H1 (cell line): ENCODE data around the gene FAM83F. TPM values are rescaled to one million over a fixed set of nuclear protein-coding genes. Genes with fewer than 3 reads are reported as not detected.

Experiments
- ASH2L ChIP-seq: fragments of 200-600, 300-600 bp; sonication (generic); IDR thresholded peaks from one replicate; pipeline ENCODE4 v1.7.1; 2017; ENCODE audit warnings: low read length
- BACH1 ChIP-seq: IDR thresholded peaks from 2 replicates; pipeline ENCODE4 v1.6.1; 2012; ENCODE audit warnings: low read length, improper control_type of control experiment
- CEBPB ChIP-seq: IDR thresholded peaks from 2 replicates; pipeline ENCODE4 v1.6.1; 2012; ENCODE audit warnings: low read depth, low read length
- CHD7 ChIP-seq: fragments of 300-600 bp; sonication (generic); IDR thresholded peaks from 2 replicates; pipeline ENCODE4 v1.7.1; 2012; ENCODE audit warnings: low read length, moderate library complexity, mild to moderate bottlenecking, inconsistent platforms; ENCODE audit not compliant: insufficient replicate concordance
- EGR1 ChIP-seq: IDR thresholded peaks from 2 replicates; pipeline ENCODE4 v1.6.1; 2011; ENCODE audit warnings: low read depth, low read length, borderline replicate concordance
- EP300 ChIP-seq, 2 experiments: IDR thresholded peaks; 1 replicate in 1 of 2; 2 replicates in 1 of 2; pipeline ENCODE4 v1.6.1; 2011 to 2012; ENCODE audit warnings: low read depth in 2 of 2, low read length in 2 of 2, mild to moderate bottlenecking in 2 of 2, borderline replicate concordance in 1 of 2, inconsistent platforms in 1 of 2, moderate library complexity in 1 of 2
- JUND ChIP-seq: IDR thresholded peaks from 2 replicates; pipeline ENCODE4 v1.6.1; 2011; ENCODE audit warnings: mild to moderate bottlenecking, improper control_type of control experiment, low read length
- TCF12 ChIP-seq: IDR thresholded peaks from 2 replicates; pipeline ENCODE4 v1.6.1; 2011; ENCODE audit warnings: low read depth, mild to moderate bottlenecking, low read length
- polyA plus RNA-seq, 7 experiments: library from polyadenylated mRNA; depleted of rRNA in 3 of 7; stranded (reverse) in 5 of 7; unstranded in 2 of 7; fragments of >200 nt in 5 of 7; fragments of 200-250 nt in 2 of 7; gene quantifications; 1 replicate in 5 of 7; 2 replicates in 1 of 7; 4 replicates in 1 of 7; pipeline versions ENCODE4 v1.2.1 to v1.2.3, GENCODE V29; 2011 to 2013; ENCODE audit warnings: missing spikeins in 2 of 7, mixed read lengths in 2 of 7
- total RNA-seq: library from RNA; stranded (reverse); fragmentation: NEBNext Ultra II Directional; extraction: Animal tissue kit (Norgen Biotek cat#: 25700); gene quantifications from 2 replicates; pipeline ENCODE4 v1.2.1, GENCODE V29; 2021

Gene FAM83F
- total and polyA plus RNA-seq, 2 of the 8 experiments (the other 6 are each of a cell fraction or from before 2014, with no cell fraction given) = 8.6 to 18.9 TPM

GRCh38 chr22:40088818-40089217 lies 94.1 kb downstream of the FAM83F start (continued):
- TF ChIP-seq CHD7 (no peak), BACH1 (no peak), ASH2L (no peak), TCF12 (no peak), EP300 (IDR thresholded peaks at IDR 0.05; ENCODE audit: borderline replicate concordance in 1 of 2, low read depth in 2 of 2, low read length in 2 of 2) (no peak), CEBPB (no peak), EGR1 (no peak), JUND (no peak)
- TF ChIP-seq, all 59 proteins: peak for 0
